Esophagus squamous epithelium (tissue), 5 donors: ENCODE measurements around the gene RNF169. TPM values are rescaled to one million over a fixed set of nuclear protein-coding genes. Genes with fewer than 3 reads are reported as not detected.
A peak's percentile ranks its signal among the peaks of the same experiment; 100 is the strongest.

Experiments
- DNase-seq: peaks from one replicate; lab custom pipeline; 2025; lab: John Stamatoyannopoulos, UW
- H3K27ac ChIP-seq, 4 donors: fragments of 200-600 bp; sonication (generic); one replicate each; pipeline ENCODE4 v1.5.1; 2016 to 2019; ENCODE audit warnings: mild to moderate bottlenecking in 1 of 4
- H3K27me3 ChIP-seq, 4 donors: fragments of 200-600 bp; sonication (generic); 1 replicate in 3 of 4; 2 replicates in 1 of 4; pipeline versions ENCODE4 v1.5.1 to v1.6.0; 2017 to 2021; ENCODE audit warnings: antibody characterized with exemption in 1 of 4
- H3K36me3 ChIP-seq, 3 donors: fragments of 200-600 bp; sonication (generic); one replicate each; pipeline ENCODE4 v1.5.1; 2016 to 2019
- H3K4me1 ChIP-seq, 3 donors: fragments of 200-600 bp; sonication (generic); one replicate each; pipeline ENCODE4 v1.5.1; 2017 to 2019
- H3K4me3 ChIP-seq, 4 donors: fragments of 200-600 bp; sonication (generic); 1 replicate in 3 of 4; 2 replicates in 1 of 4; pipeline ENCODE4 v1.5.1; 2016 to 2019; ENCODE audit warnings: mild to moderate bottlenecking in 2 of 4, moderate library complexity in 1 of 4
- H3K9me3 ChIP-seq, 3 donors: fragments of 200-600 bp; sonication (generic); one replicate each; pipeline ENCODE4 v1.5.1; 2016 to 2019
- CTCF ChIP-seq, 6 experiments: fragments of 450-650 bp in 4 of 6; fragments of 200-600 bp in 2 of 6; sonication (generic) in 2 of 6; IDR thresholded peaks; one replicate each; pipeline ENCODE4 v1.5.1; 2016 to 2019; ENCODE audit warnings: antibody characterized with exemption in 6 of 6, mild to moderate bottlenecking in 4 of 6, moderate library complexity in 4 of 6
- POLR2A ChIP-seq, 4 donors: fragments of 450-650 bp; IDR thresholded peaks; one replicate each; pipeline ENCODE4 v1.6.1; 2017; ENCODE audit warnings: antibody characterized with exemption in 4 of 4, mild to moderate bottlenecking in 4 of 4, moderate library complexity in 3 of 4
- WGBS, 2 donors: methylation state at CpG; one replicate each; pipeline ENCODE4 v1.1.5; 2018; 5-methylcytosine and 5-hydroxymethylcytosine counted together
- intact Hi-C: fragments of 100-400 bp; cut with DNase I; formaldehyde crosslinking; loops from one replicate; pipeline ENCODE4 v1.15.0; 2022
- total RNA-seq, 4 donors: library from RNA; depleted of rRNA; stranded (reverse); fragments of >200 nt; gene quantifications; one replicate each; pipeline ENCODE4 v1.1.0, GENCODE V29; 2016
- donor health status: DM: yes; HTN: yes; CAD: no.

RNF169 gene
- total RNA-seq, 4 donors from 2014 or later, result 18.0 to 23.3 (median 19.2) TPM

GRCh38 chr11:74860743-74861142 lies 112.1 kb downstream of the RNF169 start:
- no peak for DNase-seq
- Histone ChIP-seq H3K36me3 (peaks cover 0 to 98% (median 7%) of the 10 kb centered on the region in 3 donors), H3K9me3 (peaks cover 0 to 31% (median 11%) of the 10 kb centered on the region in 3 donors), H3K27me3 (no peaks in the 10 kb centered on the region), H3K4me3 (no peak overlapping the region), H3K4me1 (no peaks in the 10 kb centered on the region), H3K27ac (no peak overlapping the region)
- intact Hi-C loops, result no loop called here
- no peak for TF ChIP-seq CTCF (IDR thresholded peaks at IDR 0.05)
- no peak for TF ChIP-seq POLR2A (IDR thresholded peaks at IDR 0.05)

- Histone ChIP-seq H3K9me3 (peaks cover 0 to 57% (median 37%) of the 10 kb centered on the region in 3 donors), H3K27ac (no peak overlapping the region), H3K36me3 (peaks cover 0 to 100% (median 7%) of the 10 kb centered on the region in 3 donors), H3K27me3 (no peaks in the 10 kb centered on the region), H3K4me1 (no peaks in the 10 kb centered on the region), H3K4me3 (no peak overlapping the region)
- DNase-seq, result no peak
- WGBS, 2 donors, result 60 to 93% methylated on average over 2 of the region's 2 CpGs
- no peak for TF ChIP-seq POLR2A (IDR thresholded peaks at IDR 0.05)
- no peak for TF ChIP-seq CTCF (IDR thresholded peaks at IDR 0.05)
- intact Hi-C loops, result no loop called here
These were observed 114.8 kb downstream of the RNF169 start for GRCh38 chr11:74863410-74863809.

GRCh38 chr11:74866557-74866956 lies 117.9 kb downstream of the RNF169 start:
- TF ChIP-seq CTCF (IDR thresholded peaks at IDR 0.05) (no peak), POLR2A (IDR thresholded peaks at IDR 0.05) (no peak)
- DNase-seq, result no peak
- Histone ChIP-seq H3K9me3 (peaks cover 6 to 76% (median 60%) of the 10 kb centered on the region in 3 donors), H3K4me1 (no peaks in the 10 kb centered on the region), H3K27me3 (no peaks in the 10 kb centered on the region), H3K4me3 (no peak overlapping the region), H3K27ac (no peak overlapping the region), H3K36me3 (peaks cover 7 to 96% (median 9%) of the 10 kb centered on the region in 3 donors)
- intact Hi-C loops, result no loop called here

- H3K4me1 ChIP-seq, result no peaks in the 10 kb centered on the region
- no peak overlapping the region for H3K4me3 ChIP-seq
- peaks cover 6 to 97% (median 61%) of the 10 kb centered on the region in 3 donors for H3K9me3 ChIP-seq
- no peaks in the 10 kb centered on the region for H3K27me3 ChIP-seq
- DNase-seq, result no peak
- intact Hi-C loops, result no loop called here
- H3K27ac ChIP-seq, result no peak overlapping the region
- H3K36me3 ChIP-seq, result peaks cover 0 to 94% (median 18%) of the 10 kb centered on the region in 3 donors
- WGBS, 2 donors, result 100% methylated on average over 1 of the region's 1 CpG
- TF ChIP-seq POLR2A (IDR thresholded peaks at IDR 0.05) (no peak), CTCF (IDR thresholded peaks at IDR 0.05) (peak in 2 of 6 experiments; percentile 19 to 40)
These were observed 121.8 kb downstream of the RNF169 start for GRCh38 chr11:74870485-74870884.

GRCh38 chr11:74871037-74871436 lies 122.4 kb downstream of the RNF169 start:
- H3K27ac ChIP-seq, result no peak overlapping the region
- H3K9me3 ChIP-seq, result peaks cover 6 to 94% (median 56%) of the 10 kb centered on the region in 3 donors
- 94 to 95% methylated on average over 2 of the region's 2 CpGs for WGBS, 2 donors
- H3K4me3 ChIP-seq, result no peak overlapping the region
- no peaks in the 10 kb centered on the region for H3K4me1 ChIP-seq
- no peak for DNase-seq
- H3K36me3 ChIP-seq, result peaks cover 0 to 94% (median 18%) of the 10 kb centered on the region in 3 donors
- H3K27me3 ChIP-seq, result no peaks in the 10 kb centered on the region
- intact Hi-C loops, result no loop called here
- TF ChIP-seq CTCF (IDR thresholded peaks at IDR 0.05) (no peak), POLR2A (IDR thresholded peaks at IDR 0.05) (no peak)
